Ascending aorta (tissue), 2 donors: Measurements from ENCODE around the gene NFILZ. TPM values are rescaled to one million over a fixed set of nuclear protein-coding genes. Genes with fewer than 3 reads are reported as not detected.

Source experiments
- DNase-seq, 2 donors: peaks; one replicate each; pipeline ENCODE4 v3.0.0-alpha.2; 2019; ENCODE audit warnings: low spot score in 2 of 2
- H3K27ac ChIP-seq, 2 donors: fragments of 200-600 bp; sonication (generic); one replicate each; pipeline ENCODE4 v1.5.1; 2016 to 2017; ENCODE audit warnings: mild to moderate bottlenecking in 1 of 2
- H3K27me3 ChIP-seq: fragments of 200-600 bp; sonication (generic); one replicate; pipeline ENCODE4 v1.5.1; 2017
- H3K36me3 ChIP-seq, 2 donors: fragments of 200-600 bp; sonication (generic); one replicate each; pipeline ENCODE4 v1.5.1; 2016
- H3K4me1 ChIP-seq, 2 donors: fragments of 200-600 bp; sonication (generic); one replicate each; pipeline ENCODE4 v1.5.1; 2016 to 2017; ENCODE audit warnings: mild to moderate bottlenecking in 1 of 2
- H3K4me3 ChIP-seq, 2 donors: fragments of 200-600 bp; sonication (generic); one replicate each; pipeline ENCODE4 v1.5.1; 2016 to 2017; ENCODE audit warnings: mild to moderate bottlenecking in 1 of 2
- H3K9me3 ChIP-seq, 2 donors: fragments of 200-600 bp; sonication (generic); one replicate each; pipeline ENCODE4 v1.5.1; 2016
- CTCF ChIP-seq, 3 experiments: fragments of 200-600 bp in 2 of 3; fragments of 450-650 bp in 1 of 3; sonication (generic) in 2 of 3; IDR thresholded peaks; one replicate each; pipeline ENCODE4 v1.5.1; 2016 to 2019; ENCODE audit warnings: antibody characterized with exemption in 3 of 3, mild to moderate bottlenecking in 1 of 3, moderate library complexity in 1 of 3
- intact Hi-C: fragments of 100-400 bp; cut with DNase I; formaldehyde crosslinking; loops from one replicate; pipeline ENCODE4 v1.15.1; 2023
- total RNA-seq: library from RNA; depleted of rRNA; stranded (reverse); fragments of >200 nt; gene quantifications from one replicate; pipeline ENCODE4 v1.1.0, GENCODE V29; 2016

NFILZ gene
- total RNA-seq, 1 donor from 2014 or later = not detected

GRCh38 chr19:8600064-8600463 is 30.4 kb upstream of the NFILZ start:
- Histone ChIP-seq H3K9me3 (no peaks in the 10 kb centered on the region), H3K4me1 (no peaks in the 10 kb centered on the region), H3K4me3 (no peak overlapping the region), H3K27ac (no peak overlapping the region), H3K27me3 (no peaks in the 10 kb centered on the region), H3K36me3 (peaks cover 83 to 90% of the 10 kb centered on the region in 2 donors)
- intact Hi-C loops = no loop called here
- no peak for DNase-seq
- TF ChIP-seq CTCF (IDR thresholded peaks at IDR 0.05) = no peak

- intact Hi-C loops = no loop called here
- Histone ChIP-seq H3K4me1 (no peaks in the 10 kb centered on the region), H3K27ac (no peak overlapping the region), H3K36me3 (peaks cover 86 to 93% of the 10 kb centered on the region in 2 donors), H3K27me3 (no peaks in the 10 kb centered on the region), H3K4me3 (no peak overlapping the region), H3K9me3 (no peaks in the 10 kb centered on the region)
- no peak for TF ChIP-seq CTCF (IDR thresholded peaks at IDR 0.05)
- DNase-seq = no peak
Measured at GRCh38 chr19:8600816-8601215, 29.6 kb upstream of the NFILZ start.

GRCh38 chr19:8601796-8602195 is 28.6 kb upstream of the NFILZ start:
- no peak for DNase-seq
- Histone ChIP-seq H3K36me3 (peaks cover 77 to 84% of the 10 kb centered on the region in 2 donors), H3K9me3 (no peaks in the 10 kb centered on the region), H3K27ac (no peak overlapping the region), H3K27me3 (no peaks in the 10 kb centered on the region), H3K4me1 (peaks cover 0 to 3% of the 10 kb centered on the region in 2 donors), H3K4me3 (no peak overlapping the region)
- no peak for TF ChIP-seq CTCF (IDR thresholded peaks at IDR 0.05)
- intact Hi-C loops = no loop called here

GRCh38 chr19:8605514-8605913 is 24.9 kb upstream of the NFILZ start:
- DNase-seq = no peak
- no peaks in the 10 kb centered on the region for H3K9me3 ChIP-seq
- H3K4me3 ChIP-seq = no peak overlapping the region
- H3K27me3 ChIP-seq = no peaks in the 10 kb centered on the region
- TF ChIP-seq CTCF (IDR thresholded peaks at IDR 0.05) = no peak
- peaks cover 49 to 54% of the 10 kb centered on the region in 2 donors for H3K36me3 ChIP-seq
- intact Hi-C loops = no loop called here
- peak overlapping the region in 1 of 2 donors; percentile 14 for H3K27ac ChIP-seq
- peaks cover 7 to 24% of the 10 kb centered on the region in 2 donors for H3K4me1 ChIP-seq

- peaks cover 31 to 35% of the 10 kb centered on the region in 2 donors for H3K36me3 ChIP-seq
- peak overlapping the region; percentile 90 to 94 for H3K27ac ChIP-seq
Measured at GRCh38 chr19:8607386-8607785, 23.0 kb upstream of the NFILZ start.

More at GRCh38 chr19:8607386-8607785, 23.0 kb upstream of the NFILZ start:
- Histone ChIP-seq H3K4me1 (peaks cover 11 to 30% of the 10 kb centered on the region in 2 donors), H3K9me3 (no peaks in the 10 kb centered on the region), H3K4me3 (peak overlapping the region in 1 of 2 donors; percentile 30), H3K27me3 (no peaks in the 10 kb centered on the region)
- no peak for TF ChIP-seq CTCF (IDR thresholded peaks at IDR 0.05)
- intact Hi-C loops = no loop called here
- DNase-seq = peak in 1 of 2 donors; percentile 92
